Measurements from ENCODE around the gene ENTPD5.
A peak's percentile ranks its signal among the peaks of the same experiment; 100 is the strongest.

The ENTPD5 gene

GRCh38 chr14:74022346-74022745 lies 3.3 kb upstream of the ENTPD5 start:
- no peak overlapping the region for H3K4me3 ChIP-seq (ENCODE audit: low read length)
- no peak for DNase-seq (ENCODE audit: low read depth)
- TF ChIP-seq CTCF (IDR thresholded peaks at IDR 0.05; ENCODE audit: insufficient read depth, low read depth, low read length, missing control alignments) = no peak

GRCh38 chr14:74019408-74020137 lies 485 bp upstream of the ENTPD5 start:
- TF ChIP-seq CTCF (IDR thresholded peaks at IDR 0.05; ENCODE audit: insufficient read depth, low read depth, low read length, missing control alignments) = no peak
- peak; percentile 10 for DNase-seq (ENCODE audit: low read depth)
- peak overlapping the region; percentile 70 for H3K4me3 ChIP-seq (ENCODE audit: low read length)

- H3K4me3 ChIP-seq (ENCODE audit: low read length) = peak overlapping the region; percentile 77
- TF ChIP-seq CTCF (IDR thresholded peaks at IDR 0.05; ENCODE audit: insufficient read depth, low read depth, low read length, missing control alignments) = no peak
- DNase-seq (ENCODE audit: low read depth) = peak; percentile 82
Observed at GRCh38 chr14:74018174-74018585, 908 bp downstream of the ENTPD5 start.

GRCh38 chr14:74015963-74016362 lies 3.1 kb downstream of the ENTPD5 start:
- DNase-seq (ENCODE audit: low read depth) = no peak
- no peak overlapping the region for H3K4me3 ChIP-seq (ENCODE audit: low read length)
- no peak for TF ChIP-seq CTCF (IDR thresholded peaks at IDR 0.05; ENCODE audit: insufficient read depth, low read depth, low read length, missing control alignments)

- DNase-seq (ENCODE audit: low read depth) = no peak
- no peak for TF ChIP-seq CTCF (IDR thresholded peaks at IDR 0.05; ENCODE audit: insufficient read depth, low read depth, low read length, missing control alignments)
- no peak overlapping the region for H3K4me3 ChIP-seq (ENCODE audit: low read length)
Observed at GRCh38 chr14:74015176-74015575, 3.9 kb downstream of the ENTPD5 start.

- no peak for TF ChIP-seq CTCF (IDR thresholded peaks at IDR 0.05; ENCODE audit: insufficient read depth, low read depth, low read length, missing control alignments)
- DNase-seq (ENCODE audit: low read depth) = peak; percentile 6
- H3K4me3 ChIP-seq (ENCODE audit: low read length) = no peak overlapping the region
Observed at GRCh38 chr14:74014299-74014698, 4.8 kb downstream of the ENTPD5 start.

Measured in epithelial cell of esophagus (primary cell).